HG02678 (cell line): ENCODE measurements around the gene ZNF263.

ENCODE experiments used
- ATAC-seq: cut with Tn5 transposase; IDR thresholded peaks from one replicate; pipeline ENCODE4 v1.9.1; 2021; ENCODE audit warnings: mild to moderate bottlenecking, moderate library complexity; ENCODE audit not compliant: unreplicated experiment

Gene ZNF263

DNA sequence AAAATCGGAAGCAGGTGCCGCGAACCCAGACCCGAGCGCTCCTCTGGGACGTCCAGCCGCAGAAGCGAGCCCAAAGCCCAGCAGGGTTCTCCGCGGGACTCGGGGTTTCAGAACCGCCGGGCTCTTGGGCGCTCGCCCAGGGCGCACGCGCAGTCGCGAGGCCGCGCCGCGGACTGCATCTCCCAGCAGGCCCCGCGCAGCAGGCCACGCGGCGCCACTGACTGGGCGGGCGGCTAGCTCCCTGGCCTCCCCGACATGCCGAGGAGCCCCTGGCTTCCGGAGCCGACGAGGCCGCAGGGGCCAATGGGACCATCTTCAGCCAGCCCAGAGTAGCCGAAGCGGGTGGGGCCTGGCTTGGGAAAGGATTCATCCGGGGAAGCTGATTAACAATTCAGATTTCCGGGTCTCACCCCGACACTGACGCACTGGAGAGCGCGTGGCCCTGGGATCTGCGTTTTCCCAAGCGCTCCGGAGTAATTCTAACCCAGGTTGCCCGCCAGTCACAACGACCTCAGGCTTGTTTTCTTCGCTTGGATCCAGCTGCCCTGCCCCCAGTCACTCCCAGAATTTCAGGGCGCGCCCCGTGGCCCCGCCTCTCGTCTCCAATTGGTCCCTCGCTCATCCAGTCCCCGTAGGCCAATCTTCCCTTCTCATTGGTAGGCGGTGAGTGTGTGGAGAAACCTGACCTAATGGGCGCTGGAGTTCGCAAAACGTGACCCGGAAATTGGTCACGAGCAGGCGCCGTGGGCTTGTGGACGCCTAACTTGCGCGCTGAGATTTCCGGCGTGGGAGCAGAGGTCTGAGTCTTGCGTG is at the start of gene ZNF263:
TSS of gene ZNF263 (plus strand) at position 762 of the 813 bp plus-strand sequence. CDS start 328 bp downstream, outside the sequence.
- ATAC-seq = peak; percentile 84

DNA sequence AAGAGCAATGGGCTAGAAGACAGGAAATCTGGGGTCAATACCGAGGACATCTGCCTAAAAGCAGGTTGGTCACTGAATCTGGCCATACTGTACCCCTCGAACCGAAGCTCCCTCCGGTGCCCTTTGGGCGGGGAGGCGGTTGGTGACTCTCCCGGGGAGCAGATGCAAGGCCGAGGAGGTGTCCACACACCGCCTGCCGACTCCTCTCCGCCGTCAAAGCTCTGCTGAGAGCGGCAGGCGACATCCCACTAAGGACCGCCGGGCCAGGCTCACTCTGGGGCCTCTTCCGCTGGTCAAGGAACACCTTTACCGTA is 48.8 kb upstream of the ZNF263 start:
- ATAC-seq = no peak

DNA sequence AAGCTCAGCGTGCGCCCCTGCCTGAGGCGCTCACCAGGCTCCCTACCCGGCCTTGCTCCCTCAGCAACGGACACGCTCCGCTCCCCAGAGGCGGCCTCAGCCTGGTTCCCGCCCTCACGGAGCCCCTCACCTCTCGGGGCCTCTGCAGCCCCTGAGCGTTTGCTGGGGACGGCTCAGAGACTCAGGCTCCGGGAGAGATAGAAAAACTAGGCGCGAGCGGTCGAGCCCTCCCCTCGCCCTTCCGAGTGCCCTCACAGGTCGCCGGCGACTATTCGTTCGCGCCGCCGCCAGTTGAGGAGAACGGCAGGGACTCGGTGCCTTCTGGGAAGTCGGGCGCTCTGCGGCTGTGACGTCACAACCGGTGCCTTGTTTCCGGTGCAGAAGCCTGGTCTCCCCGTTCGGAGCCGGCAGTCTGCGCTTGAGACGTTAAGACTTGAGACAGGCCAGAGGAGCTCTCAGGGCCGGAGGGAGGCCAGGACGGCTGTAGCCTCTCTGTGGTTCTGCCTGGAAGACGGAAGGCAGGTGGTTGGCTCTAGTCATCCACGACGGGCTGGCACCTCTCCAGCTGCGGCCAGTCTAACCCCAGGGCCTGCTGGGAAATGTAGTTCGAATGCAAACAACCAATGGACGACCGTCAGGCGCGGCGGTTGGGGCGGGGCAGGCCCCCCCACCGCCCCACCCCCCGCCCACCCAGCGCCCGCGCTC is 48.3 kb upstream of the ZNF263 start, which contains the start of gene ZNF200:
TSS of gene ZNF200 (minus strand) at position 302 of the 705 bp plus-strand sequence. CDS start 1,403 bp downstream, outside the sequence.
- ATAC-seq = peak; percentile 93

DNA sequence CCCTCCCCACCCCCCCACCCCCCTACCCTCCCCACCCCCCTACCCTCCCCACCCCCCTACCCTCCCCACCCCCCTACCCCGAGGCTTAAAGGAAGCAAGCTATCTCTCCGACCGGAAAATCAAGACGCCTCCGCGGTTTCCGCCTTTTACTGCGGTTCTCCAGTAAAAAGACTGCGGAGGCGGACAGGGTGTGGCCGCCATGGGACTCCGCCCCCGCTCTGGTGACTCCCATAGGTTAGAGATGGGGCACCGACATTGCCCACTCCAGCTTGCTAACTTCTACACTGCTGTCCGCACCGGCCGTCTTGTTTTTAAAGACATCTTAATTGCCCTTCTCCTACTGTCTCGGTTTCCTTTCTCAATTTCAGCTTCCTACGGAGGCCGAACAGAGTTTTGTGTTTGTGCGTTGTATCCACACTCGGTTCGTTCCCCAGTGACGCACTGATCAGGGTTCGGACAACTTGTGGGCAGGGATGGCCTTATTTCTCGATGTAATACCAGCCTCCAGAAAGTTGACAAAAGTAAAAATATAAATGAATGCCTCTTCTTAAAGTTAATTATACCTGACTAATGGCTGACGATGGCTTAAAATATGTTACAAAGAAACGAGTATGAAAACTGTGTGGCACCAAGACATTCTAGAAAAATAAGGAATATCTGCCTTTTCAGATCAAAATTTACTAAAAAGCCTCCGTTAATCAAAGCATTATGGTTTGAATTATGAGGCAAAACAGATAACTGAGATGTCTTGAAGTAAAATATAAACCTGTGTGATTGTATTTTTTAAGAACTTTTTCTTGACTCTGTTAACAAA is 47.2 kb upstream of the ZNF263 start:
- ATAC-seq = no peak

DNA sequence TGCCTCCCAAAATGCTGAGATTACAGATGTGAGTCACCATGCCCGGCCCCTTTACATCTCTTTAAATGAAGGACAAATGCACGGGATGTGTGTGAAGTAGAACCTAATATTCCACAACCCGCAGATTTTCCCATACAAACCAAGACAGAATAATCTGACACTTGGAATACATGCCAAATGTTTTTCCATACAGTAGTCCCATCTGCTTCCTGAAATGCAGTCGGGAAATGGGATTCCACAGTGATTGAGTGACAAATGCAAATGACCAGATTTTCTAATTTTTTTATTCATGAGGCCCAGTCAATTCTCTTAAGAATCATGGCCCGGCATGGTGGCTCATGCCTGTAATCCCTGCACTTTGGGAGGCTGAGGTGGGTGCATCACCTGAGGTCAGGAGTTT is 41.5 kb upstream of the ZNF263 start:
- no peak for ATAC-seq

DNA sequence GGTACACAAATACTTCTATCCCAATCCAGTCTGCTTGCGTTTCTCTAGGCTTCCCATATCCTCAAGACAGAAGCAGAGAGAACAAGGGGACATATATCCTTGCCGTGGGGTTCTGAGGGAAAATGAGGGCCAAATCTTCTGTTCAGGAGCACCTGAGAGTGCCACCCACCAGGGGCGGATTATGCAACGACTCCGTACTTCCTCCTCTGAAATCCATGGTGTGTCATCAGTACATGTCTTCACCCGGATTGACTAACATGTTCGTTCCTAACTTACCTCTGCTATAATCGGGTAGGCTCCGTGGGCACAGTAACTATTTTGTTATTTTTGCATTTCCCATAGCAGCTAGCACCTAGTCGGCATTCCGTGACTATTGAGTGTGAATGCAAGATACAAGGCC is 40.6 kb upstream of the ZNF263 start:
- ATAC-seq = no peak

DNA sequence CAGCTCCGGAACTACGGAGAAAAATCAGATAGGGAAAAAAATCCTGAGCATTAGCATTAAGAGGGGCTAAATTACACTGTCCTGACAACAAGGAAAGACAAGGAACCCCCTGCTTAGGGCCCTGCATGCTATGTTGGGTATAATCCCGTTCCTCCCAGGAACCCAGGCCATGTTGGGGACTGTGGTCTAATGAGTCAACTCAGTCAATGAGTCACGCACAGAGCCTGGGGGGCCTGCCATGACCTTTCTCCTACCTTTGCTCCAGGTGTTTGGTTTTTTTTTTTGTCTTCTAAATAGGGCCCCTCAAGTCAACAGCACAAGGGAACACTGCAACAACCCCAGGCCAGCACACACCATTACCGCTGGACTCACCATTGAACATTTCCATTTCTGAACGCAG is 39.4 kb upstream of the ZNF263 start:
- ATAC-seq = no peak

DNA sequence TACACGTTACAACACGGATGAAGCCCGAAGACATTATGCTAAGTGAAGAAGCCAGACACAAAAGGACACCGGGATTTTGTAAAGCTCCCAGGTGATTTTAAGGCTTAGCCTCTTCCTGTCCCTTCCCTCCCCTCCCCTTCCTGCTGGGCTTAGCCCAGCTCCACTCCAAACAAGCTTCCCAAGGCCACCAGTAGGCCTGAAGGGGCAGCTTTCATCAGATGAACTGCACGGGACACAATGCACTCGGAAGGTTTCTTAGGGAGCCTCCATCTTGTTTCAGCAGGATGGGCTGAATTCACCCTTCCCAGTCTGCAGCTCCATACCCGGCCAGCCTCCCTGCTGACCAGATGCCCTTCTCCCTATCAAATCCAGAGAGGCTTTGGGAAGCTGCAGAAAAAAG is 37.3 kb upstream of the ZNF263 start:
- no peak for ATAC-seq

DNA sequence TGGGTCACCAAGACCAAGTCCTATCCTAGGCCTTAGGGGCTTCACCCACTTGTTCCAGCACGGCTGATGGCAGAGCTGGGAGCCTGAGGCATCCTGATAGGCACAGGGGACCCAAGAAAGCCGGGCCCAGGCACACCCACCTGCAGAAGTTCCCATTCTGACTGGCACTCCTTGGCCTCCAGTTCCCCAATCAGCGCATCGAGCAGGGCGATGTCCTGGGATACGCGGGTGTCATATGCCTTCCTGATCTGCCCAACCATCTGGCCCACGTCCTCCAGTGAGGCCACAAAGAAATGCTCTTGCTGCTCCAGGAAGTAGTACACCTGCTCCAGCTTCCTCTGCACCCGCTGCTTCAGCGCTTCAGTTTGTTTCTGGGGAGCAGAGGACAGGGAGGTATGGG is 36.4 kb upstream of the ZNF263 start:
- ATAC-seq = no peak

DNA sequence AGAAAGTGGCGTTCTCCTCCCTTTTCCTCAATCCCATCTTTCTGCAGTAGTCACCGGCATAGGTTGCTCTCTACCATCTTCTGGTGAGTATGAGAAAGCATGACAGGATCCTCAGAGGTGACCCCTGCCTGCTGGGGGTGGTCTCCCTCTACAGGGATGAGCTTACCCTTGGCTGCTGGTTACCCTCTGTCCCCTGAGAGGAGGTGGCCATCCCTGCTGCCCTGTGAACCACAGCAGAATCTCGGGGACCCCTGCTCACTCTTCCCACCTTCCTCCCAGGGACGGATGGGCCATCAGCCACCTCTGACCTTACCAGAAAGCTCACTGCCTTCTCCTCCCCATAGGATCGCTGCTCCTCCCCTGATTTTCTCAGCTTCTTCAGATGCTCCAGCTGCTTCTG is 34.7 kb upstream of the ZNF263 start:
- no peak for ATAC-seq

DNA sequence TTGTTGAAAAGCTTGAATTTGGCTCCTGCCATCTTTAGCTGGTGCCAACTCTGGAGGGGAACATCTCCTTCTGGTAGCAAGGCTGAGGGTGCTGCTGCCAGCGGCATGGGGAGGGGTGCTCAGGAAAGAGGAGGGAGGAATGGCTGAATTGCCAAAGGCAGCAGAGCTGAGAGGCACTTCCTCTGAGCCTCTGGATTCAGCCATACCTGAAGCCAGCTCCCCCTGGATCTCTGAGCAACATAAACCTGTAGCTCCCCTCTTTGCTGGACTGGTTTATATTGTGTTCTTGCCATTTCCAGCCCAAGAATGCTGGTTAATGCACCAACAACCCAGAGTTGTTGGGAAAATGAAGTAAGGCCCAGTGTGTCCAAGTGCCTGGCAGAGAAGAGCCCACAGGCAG is 34.3 kb upstream of the ZNF263 start:
- no peak for ATAC-seq

DNA sequence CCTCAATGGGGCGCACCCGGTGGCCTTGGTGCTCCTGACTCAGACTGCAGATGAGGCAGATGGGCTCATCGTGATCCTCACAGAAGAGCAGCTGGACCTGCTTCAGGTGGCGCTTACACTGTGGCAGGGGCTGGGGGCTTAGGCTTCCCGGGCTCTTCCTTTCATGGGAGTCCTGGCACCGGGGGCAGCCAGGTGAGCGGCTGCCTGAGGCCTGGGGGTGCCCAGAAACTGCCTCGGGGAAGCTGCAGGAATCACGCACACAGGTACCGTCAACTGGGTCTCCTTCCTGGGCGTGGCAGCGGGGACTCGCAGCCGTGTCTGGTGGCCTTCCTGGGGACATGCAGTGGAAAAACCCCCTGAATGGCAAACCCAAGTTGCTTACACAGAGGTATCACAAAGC is 33.8 kb upstream of the ZNF263 start:
- ATAC-seq = no peak

DNA sequence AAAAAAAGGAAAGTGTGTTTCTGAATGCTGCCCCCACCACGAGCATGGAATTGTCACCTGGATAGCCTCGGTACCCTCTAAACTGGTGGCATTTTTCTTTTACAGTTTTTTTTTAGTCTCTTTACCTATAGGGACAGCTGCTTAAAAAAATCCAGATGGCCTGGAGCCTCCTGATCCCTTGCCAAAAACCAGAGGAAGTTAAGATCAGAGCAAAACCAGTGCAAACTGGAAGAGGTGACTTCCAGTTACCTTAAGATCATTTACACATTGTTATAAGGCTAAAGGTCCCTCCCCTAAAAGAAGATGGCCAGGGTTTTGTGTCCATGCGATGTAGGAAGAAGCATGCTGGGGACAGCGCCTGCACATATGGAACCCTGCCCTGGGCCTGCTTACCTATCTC is 30.3 kb upstream of the ZNF263 start:
- ATAC-seq = no peak

DNA sequence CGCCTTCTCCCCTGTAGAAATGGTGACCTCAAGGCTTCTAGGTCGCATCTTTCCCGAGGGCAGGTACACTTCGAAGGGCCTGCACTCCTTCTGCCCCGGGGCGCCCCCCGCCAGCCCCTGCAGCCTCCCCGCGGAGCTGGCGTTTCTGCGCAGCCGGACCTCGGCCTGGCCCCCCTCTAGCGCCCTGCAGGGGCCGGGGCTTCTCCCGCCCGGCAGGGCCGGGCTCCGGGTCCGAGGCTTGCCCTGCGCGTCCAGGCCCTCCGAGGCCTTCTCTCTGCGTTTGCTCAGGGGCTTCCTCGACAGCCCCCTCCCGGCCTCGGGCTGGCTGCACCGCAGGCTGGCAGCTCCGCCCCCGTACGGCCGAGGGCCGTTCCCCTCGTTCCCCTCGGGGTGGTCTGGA is 29.0 kb upstream of the ZNF263 start:
- no peak for ATAC-seq

DNA sequence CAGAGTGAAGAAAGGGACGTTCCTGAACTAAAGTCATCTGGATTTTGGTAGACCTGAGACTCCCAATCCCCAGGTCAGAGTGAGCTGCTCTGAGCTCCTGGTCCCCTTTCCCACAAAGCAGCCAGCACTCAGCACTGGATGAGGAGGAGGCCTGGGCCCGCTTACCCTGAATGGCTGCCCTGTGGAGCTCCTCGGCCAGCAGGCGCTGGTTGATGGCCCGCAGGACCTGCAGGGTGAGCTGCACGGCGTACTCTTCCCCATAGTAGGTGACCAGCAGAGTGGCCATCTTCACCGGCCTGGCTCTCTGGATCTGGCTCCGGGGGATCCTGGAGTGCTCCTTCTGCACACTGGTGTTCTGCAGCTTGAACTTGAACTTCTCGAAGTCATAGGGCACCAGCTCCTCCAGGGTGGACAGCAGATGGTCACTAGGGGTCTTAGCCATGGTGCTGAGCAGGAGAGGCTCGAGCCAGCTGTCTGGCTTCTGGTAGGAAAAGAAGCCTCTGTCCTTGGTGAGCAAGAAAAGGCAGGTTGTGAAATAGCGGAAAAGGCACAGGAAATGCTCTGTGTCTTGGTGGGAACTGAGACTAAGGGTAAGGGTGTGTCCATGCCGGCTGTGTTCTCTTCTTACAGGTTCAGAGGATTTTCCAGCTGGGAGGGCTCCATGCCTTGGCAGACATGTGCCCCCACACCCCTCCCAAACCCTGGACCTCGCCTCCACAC is 27.0 kb upstream of the ZNF263 start, which contains the start of gene MEFV:
TSS of gene MEFV (minus strand) at position 488 of the 720 bp plus-strand sequence. CDS start at position 442, 46 bp downstream.
- ATAC-seq = no peak

DNA sequence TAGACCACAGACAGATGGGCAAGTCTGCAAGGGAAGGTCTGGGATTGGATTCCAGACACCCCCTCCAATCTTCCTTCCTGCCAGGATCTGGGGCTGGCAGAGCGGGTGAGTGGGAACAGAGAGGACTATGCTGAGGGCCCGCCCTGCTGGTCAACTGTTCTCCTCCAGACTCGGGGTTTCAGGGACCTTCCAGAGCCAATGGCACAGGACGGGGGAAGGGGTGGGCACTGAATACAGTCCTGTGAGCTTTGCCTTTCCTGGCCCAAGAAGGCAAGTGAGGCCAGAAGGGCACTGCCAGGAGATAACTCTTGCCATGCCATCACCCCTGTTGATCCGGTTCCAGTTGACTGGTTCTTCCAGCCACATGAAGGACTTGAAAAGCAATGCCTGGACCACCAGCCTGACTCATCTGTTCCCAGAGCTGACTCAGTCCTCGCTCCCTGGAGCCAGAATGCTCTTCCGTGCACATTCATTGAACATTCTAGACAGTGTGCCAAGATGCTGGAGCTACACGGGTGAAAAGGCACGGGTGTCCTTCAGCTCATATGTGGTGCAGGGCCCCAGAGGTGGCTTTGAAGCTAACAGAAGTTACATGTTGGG is 26.3 kb upstream of the ZNF263 start:
- no peak for ATAC-seq

DNA sequence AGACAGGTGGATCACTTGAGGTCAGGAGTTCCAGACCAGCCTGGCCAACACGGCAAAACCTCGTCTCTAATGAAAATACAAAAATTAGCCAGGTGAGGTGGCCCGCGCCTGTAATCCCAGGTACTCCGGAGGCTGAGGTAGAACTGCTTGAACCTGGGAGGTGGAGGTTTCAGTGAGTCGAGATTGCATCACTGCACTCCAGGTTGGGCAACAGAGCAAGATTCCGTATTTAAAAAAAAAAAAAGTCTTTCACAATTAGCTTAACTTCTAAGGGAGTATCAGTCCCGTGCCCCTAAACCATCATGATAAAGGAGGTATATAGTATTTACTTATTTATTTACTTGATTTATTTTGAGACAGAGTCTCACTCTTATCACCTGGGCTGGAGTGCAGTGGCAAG is 23.5 kb upstream of the ZNF263 start:
- ATAC-seq = no peak

DNA sequence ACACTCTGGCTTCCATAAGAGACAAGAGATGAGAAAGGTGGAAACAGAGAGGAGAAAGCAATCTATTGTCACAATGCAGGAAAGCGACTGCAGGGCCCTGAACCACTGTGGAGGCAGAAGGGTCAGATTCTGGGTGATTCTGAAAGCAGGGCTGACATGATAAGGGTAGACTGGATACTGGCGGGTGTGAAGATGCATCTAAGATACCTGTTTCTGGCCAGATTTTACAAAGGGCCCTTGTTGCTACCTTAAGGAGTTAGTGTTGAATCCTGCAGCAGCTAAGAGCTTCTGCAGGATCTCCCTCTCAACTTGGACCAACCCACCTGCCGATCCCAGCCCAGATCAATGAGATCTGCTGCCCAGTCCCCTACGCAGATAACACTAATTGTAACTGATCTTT is 20.8 kb upstream of the ZNF263 start:
- no peak for ATAC-seq

DNA sequence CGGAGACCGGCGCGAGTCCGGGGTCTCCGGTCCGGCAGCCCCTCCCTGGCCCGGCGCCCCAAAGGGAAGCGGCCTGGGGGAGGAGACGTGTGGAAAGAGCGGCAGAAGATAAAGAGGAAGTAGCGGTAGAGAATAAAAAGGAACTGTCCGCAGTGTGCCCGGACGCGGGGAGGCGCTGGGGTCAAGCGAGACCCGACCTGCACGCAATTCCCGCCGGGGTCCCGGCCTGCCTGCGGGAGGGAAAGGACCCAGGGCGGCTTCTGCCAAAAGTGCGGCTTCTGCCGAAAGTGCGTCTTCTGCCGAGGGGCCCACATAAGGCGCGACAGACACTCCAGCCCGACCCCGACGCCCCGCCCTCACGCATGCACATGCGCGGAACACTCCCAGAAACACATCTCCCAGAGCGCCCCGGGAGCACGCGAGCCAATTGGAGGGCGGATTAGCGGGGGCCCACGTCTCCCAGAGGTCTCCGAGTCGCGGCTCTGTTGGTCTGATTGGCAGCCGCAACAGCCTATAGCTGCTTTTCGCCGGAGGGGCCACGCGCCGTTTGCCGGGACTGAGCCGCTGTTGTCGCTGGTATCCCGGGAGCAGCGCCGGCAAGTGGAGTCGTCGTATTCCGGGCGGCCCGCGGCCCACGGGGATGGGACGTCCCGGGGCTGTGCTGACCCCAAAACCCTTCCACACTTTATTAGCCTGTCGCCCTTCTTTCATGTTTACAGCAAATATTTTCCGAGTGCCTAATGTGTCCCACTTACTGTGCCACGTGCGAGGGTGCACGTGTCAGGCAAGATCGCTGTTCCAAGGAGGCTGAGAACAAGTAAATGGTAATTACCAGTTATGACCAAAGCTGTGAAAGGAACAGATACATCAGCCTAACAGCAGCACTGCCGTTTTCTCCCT is 18.9 kb upstream of the ZNF263 start:
- peak; percentile 84 for ATAC-seq
